T-helper 2 cell (primary cell): ENCODE data around the gene CNOT2.

Experiments used
- DNase-seq, 5 experiments: peaks; one replicate each; pipeline versions ENCODE4 v3.0.0 to v3.0.0-alpha.2; 2012 to 2022

CNOT2 gene

GRCh38 chr12:70252832-70253231 is 9.6 kb downstream of the CNOT2 start:
- no peak for DNase-seq

GRCh38 chr12:70254225-70254624 is 11.0 kb downstream of the CNOT2 start:
- DNase-seq = no peak

GRCh38 chr12:70254846-70255245 is 11.6 kb downstream of the CNOT2 start:
- no peak for DNase-seq

GRCh38 chr12:70255311-70255710 is 12.1 kb downstream of the CNOT2 start:
- no peak for DNase-seq

- DNase-seq = no peak
These were observed 15.6 kb downstream of the CNOT2 start for GRCh38 chr12:70258605-70259403.

DNA sequence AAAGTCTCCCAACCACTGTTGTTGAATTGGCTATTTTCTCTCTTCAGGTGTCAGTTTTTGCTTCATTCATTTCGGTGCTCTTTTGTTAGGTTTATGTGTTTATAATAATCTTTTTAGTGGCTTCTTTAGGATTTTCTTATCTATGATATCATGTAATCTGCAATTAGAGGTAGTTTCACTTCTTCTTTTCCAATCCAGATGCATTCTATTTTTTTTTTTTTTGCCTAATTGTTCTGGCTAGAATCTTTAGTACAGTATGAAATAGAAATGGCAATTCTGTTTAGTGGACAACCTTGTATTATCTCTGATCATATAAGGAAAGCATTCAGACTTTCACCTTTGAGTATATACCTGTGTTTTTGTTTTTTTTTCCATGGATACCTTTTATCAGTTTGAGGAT is 17.4 kb downstream of the CNOT2 start:
- DNase-seq = no peak

- DNase-seq = no peak
These were observed 21.0 kb downstream of the CNOT2 start for GRCh38 chr12:70264067-70264867.

- no peak for DNase-seq
These were observed 21.9 kb downstream of the CNOT2 start for GRCh38 chr12:70265132-70265531.

- DNase-seq = no peak
These were observed 24.3 kb downstream of the CNOT2 start for GRCh38 chr12:70267550-70267949.

GRCh38 chr12:70268972-70269371 is 25.7 kb downstream of the CNOT2 start:
- no peak for DNase-seq

DNA sequence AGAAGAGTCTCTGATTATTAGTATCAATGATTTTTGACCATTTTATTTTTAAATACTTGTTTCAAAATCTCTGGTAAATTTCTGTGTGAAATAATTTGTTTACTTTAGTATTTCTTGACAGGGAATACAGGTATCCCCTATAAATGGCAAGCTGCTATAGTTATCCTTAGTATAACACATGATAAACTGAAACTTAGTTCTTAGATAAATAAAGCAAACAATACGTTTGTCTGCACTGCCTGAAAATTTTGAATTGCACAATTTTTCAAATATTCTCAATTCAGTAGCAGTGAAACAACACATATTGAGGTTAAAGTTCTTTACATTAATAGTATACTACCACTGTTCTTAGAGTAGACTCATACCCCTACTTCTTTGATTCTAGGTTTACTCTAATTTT is 26.9 kb downstream of the CNOT2 start:
- no peak for DNase-seq

DNA sequence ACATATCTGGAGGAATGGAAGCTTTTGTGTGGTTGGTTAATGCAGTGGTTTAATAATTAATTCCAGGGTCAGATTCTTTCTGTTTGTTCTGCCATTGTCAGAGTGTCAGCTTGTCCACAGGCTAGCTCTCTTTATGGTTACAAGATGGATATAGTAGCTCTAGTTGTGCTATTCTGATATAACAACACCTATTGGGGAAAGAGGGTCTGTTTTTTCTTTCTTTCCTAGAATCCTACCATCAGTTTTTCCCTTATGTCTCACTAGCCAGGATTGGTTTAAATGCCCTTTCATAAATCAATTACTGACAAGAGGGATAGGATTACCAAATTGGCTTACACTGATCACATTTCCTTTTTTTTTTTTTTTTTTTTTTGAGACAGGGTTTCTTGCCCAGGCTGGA is 27.8 kb downstream of the CNOT2 start:
- DNase-seq = no peak

DNA sequence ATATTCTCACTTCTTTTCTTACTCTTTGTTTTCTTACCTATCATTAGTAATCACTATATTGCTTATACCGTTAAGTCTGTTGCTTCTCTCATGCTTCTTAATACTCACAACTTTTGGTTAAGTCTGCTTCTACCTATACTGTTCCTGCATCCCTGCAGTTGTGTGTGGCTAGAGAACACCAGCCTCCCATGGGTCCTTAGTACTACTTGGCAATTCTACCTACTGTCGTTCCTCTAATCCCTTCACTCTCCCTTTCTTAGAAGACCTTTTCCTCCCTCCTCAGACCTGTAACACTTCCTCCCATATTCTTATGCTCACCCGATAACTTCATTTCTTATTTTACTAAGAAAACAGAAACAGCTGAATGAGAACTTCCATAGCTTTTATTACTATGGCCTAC is 29.3 kb downstream of the CNOT2 start:
- no peak for DNase-seq

DNA sequence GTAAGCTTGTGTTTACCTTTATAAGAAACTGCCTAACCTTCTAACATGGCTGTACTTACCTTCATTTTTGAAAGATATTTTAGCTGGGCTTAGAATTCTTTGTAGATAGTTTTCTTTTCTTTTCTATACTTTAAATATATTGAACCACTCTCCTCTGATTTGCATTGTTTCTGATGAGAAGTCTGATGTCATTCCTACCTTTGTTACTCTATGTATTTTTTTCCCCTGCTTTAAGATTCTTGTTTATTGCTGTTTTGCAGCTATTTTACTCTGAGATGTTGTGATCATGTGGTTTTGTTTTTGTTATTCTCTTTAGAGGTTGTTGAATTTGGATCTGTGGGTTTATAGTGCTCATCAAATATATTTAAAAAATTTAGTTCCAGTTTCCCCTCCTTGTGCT is 31.8 kb downstream of the CNOT2 start:
- DNase-seq = no peak

GRCh38 chr12:70277973-70278372 is 34.7 kb downstream of the CNOT2 start:
- DNase-seq = no peak

DNA sequence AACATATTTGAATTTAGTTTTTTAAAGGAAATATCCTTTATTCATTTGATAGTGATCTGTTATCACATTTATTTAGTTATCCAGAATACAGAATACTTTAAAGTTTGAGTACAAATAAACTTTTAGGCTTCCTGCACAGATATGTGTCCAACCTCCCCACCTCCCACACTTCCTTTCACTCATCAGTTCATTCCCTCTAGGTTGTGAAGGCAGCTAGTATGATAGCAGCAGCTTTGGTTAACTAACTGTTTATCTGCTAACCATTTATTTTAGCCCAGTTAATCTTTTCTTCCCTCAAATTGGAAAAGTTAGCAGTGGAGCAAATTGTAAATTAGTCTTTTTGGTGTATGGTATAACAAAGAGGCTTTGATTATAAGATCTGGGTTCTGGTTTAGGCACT is 35.7 kb downstream of the CNOT2 start:
- no peak for DNase-seq

DNA sequence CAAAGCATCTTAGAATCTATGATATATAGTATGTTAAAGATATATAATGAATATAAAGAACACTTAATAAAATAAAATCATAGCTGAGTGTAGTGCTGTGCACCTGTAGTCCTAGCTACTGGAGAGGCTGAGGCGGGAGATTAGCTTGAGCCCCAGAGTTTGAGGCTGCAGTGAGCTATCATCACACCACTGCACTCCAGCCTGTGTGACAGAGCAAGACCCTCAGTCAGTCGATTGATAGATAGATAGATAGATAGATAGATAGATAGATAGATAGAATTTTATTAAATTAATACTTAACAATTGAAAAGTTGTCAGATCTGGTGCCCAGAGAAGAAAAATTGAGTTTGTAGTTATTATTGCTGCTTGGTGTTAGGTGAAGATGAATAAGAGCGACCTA is 40.0 kb downstream of the CNOT2 start:
- no peak for DNase-seq

DNA sequence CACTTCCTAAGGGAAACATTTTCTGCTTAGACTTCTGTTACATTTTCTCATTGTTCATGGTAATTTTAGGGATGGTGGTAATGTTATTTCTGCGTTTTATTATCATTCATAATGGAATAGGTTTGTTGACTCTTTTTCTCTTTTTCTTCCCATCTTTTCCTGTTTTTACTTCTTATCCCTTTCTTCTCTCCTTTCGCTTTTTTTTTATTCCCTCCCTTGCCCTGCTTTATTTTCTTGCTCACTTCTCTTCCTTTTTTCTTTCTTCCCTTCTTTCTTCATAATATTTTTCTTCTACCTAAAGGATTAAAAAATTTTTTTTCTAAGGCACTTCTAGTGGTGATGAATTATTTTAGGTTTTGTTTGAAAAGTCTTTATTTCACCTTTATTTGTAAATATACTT is 45.6 kb downstream of the CNOT2 start:
- no peak for DNase-seq

DNA sequence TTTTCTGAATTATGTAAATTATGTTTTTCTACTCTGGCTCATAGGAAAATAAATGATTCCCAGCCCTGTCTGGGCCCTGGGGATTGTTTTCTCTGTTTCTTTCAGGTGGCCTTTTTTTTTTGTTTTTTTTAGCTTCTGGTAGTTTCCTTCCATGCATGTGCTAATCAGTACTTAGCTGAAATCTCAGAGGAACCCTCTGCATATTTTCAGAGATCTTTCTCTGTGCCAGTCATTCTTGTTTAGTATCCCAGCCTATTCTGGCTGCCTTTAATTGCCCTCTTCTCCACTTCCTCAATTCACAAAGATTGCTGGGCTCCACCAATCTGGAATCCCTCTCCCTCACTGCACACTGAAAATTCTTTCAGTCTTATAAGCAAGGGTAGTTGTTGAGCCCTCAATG is 46.9 kb downstream of the CNOT2 start:
- no peak for DNase-seq

DNA sequence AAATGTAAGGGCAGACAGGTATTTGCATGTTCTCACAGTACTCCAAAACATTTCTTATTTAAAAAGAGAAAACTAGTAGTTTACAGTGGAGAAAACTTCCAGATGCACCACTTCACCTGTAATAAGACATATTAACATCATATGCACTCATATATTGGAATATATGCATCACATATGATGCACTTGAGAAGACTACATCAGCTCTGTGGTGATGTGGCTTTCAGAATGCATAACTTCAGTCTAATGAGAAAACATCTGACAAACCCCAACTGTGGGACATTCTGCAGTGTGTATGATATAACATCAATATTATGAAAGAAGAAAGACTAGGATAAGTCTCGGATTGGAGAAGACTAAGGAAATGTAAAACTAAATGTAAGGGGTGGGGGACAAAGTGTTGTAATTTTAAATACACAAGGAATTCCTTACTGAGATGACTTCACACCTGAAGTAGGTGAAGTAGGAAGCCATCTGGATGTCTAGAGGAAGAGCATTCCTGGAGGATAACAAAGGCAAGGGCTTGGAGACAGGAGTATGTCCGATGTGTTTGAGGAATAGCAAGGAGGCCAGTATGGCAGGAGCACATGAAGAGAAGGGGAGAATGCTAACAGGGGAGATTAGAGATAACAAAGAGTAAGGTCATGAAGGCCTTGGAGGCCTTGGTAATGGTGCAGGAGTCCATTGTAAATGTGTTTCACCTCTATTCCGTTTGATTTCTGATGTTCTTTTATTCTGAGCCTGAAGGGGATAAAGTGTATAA is 49.0 kb downstream of the CNOT2 start:
- DNase-seq = no peak

DNA sequence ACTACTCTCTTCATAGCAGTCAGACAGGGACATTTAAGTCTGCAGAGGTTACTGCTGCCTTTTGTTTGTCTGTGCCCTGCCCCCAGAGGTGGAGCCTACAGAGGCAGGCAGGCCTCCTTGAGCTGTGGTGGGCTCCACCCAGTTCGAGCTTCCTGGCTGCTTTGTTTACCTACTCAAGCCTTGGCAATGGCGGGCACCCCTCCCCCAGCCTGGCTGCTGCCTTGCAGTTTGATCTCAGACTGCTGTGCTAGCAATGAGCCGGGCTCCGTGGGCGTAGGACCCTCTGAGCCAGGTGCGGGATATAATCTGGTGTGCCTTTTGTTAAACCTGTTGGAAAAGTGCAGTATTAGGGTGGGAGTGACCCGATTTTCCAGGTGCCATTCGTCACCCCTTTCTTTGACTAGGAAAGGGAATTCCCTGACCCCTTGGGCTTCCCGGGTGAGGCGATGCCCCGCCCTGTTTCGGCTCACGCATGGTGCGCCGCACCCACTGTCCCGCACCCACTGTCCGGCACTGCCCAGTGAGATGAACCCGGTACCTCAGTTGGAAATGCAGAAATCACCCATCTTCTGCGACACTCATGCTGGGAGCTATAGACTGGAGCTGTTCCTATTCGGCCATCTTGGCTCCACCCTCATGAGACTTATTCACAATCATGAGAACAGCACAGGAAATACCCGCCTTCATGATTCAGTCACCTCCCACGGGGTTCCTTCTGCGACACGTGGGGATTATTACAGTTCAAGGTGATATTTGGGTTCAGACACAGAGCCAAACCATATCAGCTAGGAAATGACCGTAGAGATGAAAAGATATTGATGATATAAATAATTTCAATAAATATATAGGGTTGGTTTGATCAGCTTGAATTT is 61.7 kb downstream of the CNOT2 start:
- DNase-seq = peak in 4 of 5 experiments; percentile 2 to 27 (median 7)

- DNase-seq = no peak
These were observed 62.6 kb downstream of the CNOT2 start for GRCh38 chr12:70305794-70306193.
